SK-N-SH (cell line): ENCODE data around the gene SLC6A9. TPM values are rescaled to one million over a fixed set of nuclear protein-coding genes. Genes with fewer than 3 reads are reported as not detected.

Experiments used
- CTCF ChIA-PET: fragments of 300-600, 350-600 bp; formaldehyde crosslinking; extraction: SDS; loops from one replicate; lab custom pipeline; 2021; lab: Yijun Ruan, JAX
- POLR2A ChIA-PET: fragments of 350-600 bp; sonication (Branson Sonifier 250); formaldehyde crosslinking; extraction: SDS; loops from one replicate; lab custom pipeline; 2020; ENCODE audit warnings: antibody characterized with exemption, inconsistent platforms; lab: Yijun Ruan, JAX
- DNase-seq: peaks from one replicate; pipeline ENCODE4 v3.0.0; 2012
- H2AFZ ChIP-seq: fragments of 200-600 bp; sonication (generic); 2 replicates; pipeline ENCODE4 v1.8.1; 2016; ENCODE audit warnings: antibody characterized with exemption, mild to moderate bottlenecking, low read depth
- H3F3A ChIP-seq: fragments of 200-600 bp; sonication (generic); replicated peaks from 2 replicates; pipeline ENCODE3; 2016; ENCODE audit warnings: antibody characterized with exemption, mild to moderate bottlenecking; ENCODE audit not compliant: insufficient read depth
- H3K27ac ChIP-seq, 2 experiments: fragments of 200-500 bp in 1 of 2; fragments of 200-600 bp in 1 of 2; sonication (Bioruptor generic) in 1 of 2; sonication (generic), shearing (Covaris generic) in 1 of 2; 2 replicates each; pipeline versions ENCODE4 v1.5.1 to v1.6.1; 2014 to 2016; ENCODE audit warnings: low read depth in 2 of 2, inconsistent platforms in 1 of 2, low read length in 1 of 2, mild to moderate bottlenecking in 1 of 2, mixed read lengths in 1 of 2
- H3K27me3 ChIP-seq: fragments of 200-600 bp; sonication (generic), shearing (Covaris generic); 2 replicates; pipeline ENCODE4 v1.6.1; 2016; ENCODE audit warnings: mixed run types; ENCODE audit not compliant: insufficient read depth
- H3K36me3 ChIP-seq, 2 experiments: fragments of 200-500 bp in 1 of 2; fragments of 200-600 bp in 1 of 2; sonication (Bioruptor generic) in 1 of 2; sonication (generic) in 1 of 2; replicated peaks in 1 of 2; 2 replicates each; pipeline versions ENCODE3 to v1.5.1; 2014 to 2016; ENCODE audit warnings: low read length in 1 of 2, mild to moderate bottlenecking in 1 of 2; ENCODE audit not compliant: insufficient read depth in 2 of 2, control insufficient read depth in 1 of 2
- H3K4me1 ChIP-seq, 2 experiments: fragments of 200-500 bp in 1 of 2; fragments of 200-600 bp in 1 of 2; sonication (Bioruptor generic) in 1 of 2; sonication (generic), shearing (Covaris generic) in 1 of 2; 2 replicates each; pipeline versions ENCODE4 v1.5.1 to v1.6.1; 2014 to 2016; ENCODE audit warnings: low read depth in 1 of 2, low read length in 1 of 2, mixed run types in 1 of 2; ENCODE audit not compliant: insufficient read depth in 2 of 2, control insufficient read depth in 1 of 2
- H3K4me2 ChIP-seq: fragments of 200-600 bp; sonication (generic), shearing (Covaris generic); 2 replicates; pipeline ENCODE4 v1.6.1; 2017; ENCODE audit warnings: mixed run types
- H3K4me3 ChIP-seq, 2 experiments: fragments of 200-500 bp in 1 of 2; fragments of 200-600 bp in 1 of 2; sonication (Bioruptor generic) in 1 of 2; sonication (generic), shearing (Covaris generic) in 1 of 2; 2 replicates each; pipeline versions ENCODE4 v1.5.1 to v1.8.1; 2014 to 2016; ENCODE audit warnings: low read depth in 2 of 2, inconsistent platforms in 1 of 2, low read length in 1 of 2, mild to moderate bottlenecking in 1 of 2, mixed read lengths in 1 of 2, moderate library complexity in 1 of 2
- H3K79me2 ChIP-seq: fragments of 200-600 bp; sonication (generic); 2 replicates; pipeline ENCODE4 v1.8.1; 2017; ENCODE audit warnings: mild to moderate bottlenecking; ENCODE audit not compliant: insufficient read depth
- H3K9ac ChIP-seq: fragments of 200-600 bp; sonication (generic); 2 replicates; pipeline ENCODE4 v1.6.1; 2017; ENCODE audit warnings: mixed run types
- H3K9me2 ChIP-seq: fragments of 200-600 bp; sonication (generic); 2 replicates; pipeline ENCODE4 v1.6.1; 2017; ENCODE audit warnings: mixed run types
- H3K9me3 ChIP-seq: fragments of 200-600 bp; sonication (generic); 2 replicates; pipeline ENCODE4 v1.6.1; 2017; ENCODE audit warnings: mixed run types, mild to moderate bottlenecking, moderate library complexity
- H4K20me1 ChIP-seq: fragments of 200-600 bp; sonication (generic); 2 replicates; pipeline ENCODE4 v1.6.1; 2017; ENCODE audit warnings: mild to moderate bottlenecking, mixed run types; ENCODE audit not compliant: insufficient read depth
- EZH2phosphoT487 ChIP-seq: fragments of 200-600 bp; sonication (generic); IDR thresholded peaks from 2 replicates; pipeline ENCODE4 v1.6.1; 2017; ENCODE audit warnings: low read depth, mixed run types, mild to moderate bottlenecking, antibody characterized with exemption, moderate library complexity, borderline replicate concordance
- FOXM1 ChIP-seq: IDR thresholded peaks from 2 replicates; pipeline ENCODE4 v1.4.0; 2012; ENCODE audit warnings: low read depth, mild to moderate bottlenecking
- GATA2 ChIP-seq: sonication (generic); formaldehyde crosslinking; IDR thresholded peaks from 2 replicates; pipeline ENCODE4 v1.5.0; 2020; ENCODE audit warnings: mild to moderate bottlenecking, missing genetic modification reagents
- MXI1 ChIP-seq: IDR thresholded peaks from 2 replicates; pipeline ENCODE4 v1.6.1; 2012; ENCODE audit warnings: mild to moderate bottlenecking, low read depth, low read length, improper control_type of control experiment
- POLR2AphosphoS5 ChIP-seq: IDR thresholded peaks from 2 replicates; pipeline ENCODE4 v1.6.1; 2012; ENCODE audit warnings: low read depth, low read length
- RCOR1 ChIP-seq: fragments of 150-350 bp; IDR thresholded peaks from 2 replicates; pipeline ENCODE4 v1.6.1; 2017; ENCODE audit warnings: antibody characterized with exemption, low read length
- REST ChIP-seq: IDR thresholded peaks from 2 replicates; pipeline ENCODE4 v1.6.1; 2012; ENCODE audit warnings: mild to moderate bottlenecking, low read depth, low read length, moderate library complexity
- SIN3A ChIP-seq: IDR thresholded peaks from 2 replicates; pipeline ENCODE4 v1.6.1; 2012; ENCODE audit warnings: low read depth, mild to moderate bottlenecking, low read length, moderate library complexity, borderline replicate concordance
- SMC3 ChIP-seq: IDR thresholded peaks from 2 replicates; pipeline ENCODE4 v1.6.1; 2012; ENCODE audit warnings: low read depth, low read length, improper control_type of control experiment
- TAF1 ChIP-seq: IDR thresholded peaks from 2 replicates; pipeline ENCODE4 v1.6.1; 2012; ENCODE audit warnings: low read depth, mild to moderate bottlenecking, low read length, moderate library complexity, borderline replicate concordance
- TEAD4 ChIP-seq: IDR thresholded peaks from 2 replicates; pipeline ENCODE4 v1.4.0; 2012; ENCODE audit warnings: mild to moderate bottlenecking, borderline replicate concordance; ENCODE audit not compliant: insufficient read depth
- USF1 ChIP-seq: IDR thresholded peaks from 2 replicates; pipeline ENCODE4 v1.4.0; 2012; ENCODE audit warnings: low read depth, borderline replicate concordance
- USF2 ChIP-seq: fragments of 150-350 bp; IDR thresholded peaks from 2 replicates; pipeline ENCODE4 v1.6.1; 2017; ENCODE audit warnings: antibody characterized with exemption, low read length, low read depth, borderline replicate concordance
- ZBTB33 ChIP-seq: IDR thresholded peaks from 2 replicates; pipeline ENCODE4 v1.4.0; 2012; ENCODE audit warnings: low read depth, borderline replicate concordance
- WGBS: methylation state at CpG from one replicate; pipeline ENCODE4 v1.1.6; 2017; ENCODE audit warnings: low lambda C conversion rate; 5-methylcytosine and 5-hydroxymethylcytosine counted together
- polyA plus RNA-seq, 3 experiments: library from polyadenylated mRNA; depleted of rRNA; stranded (reverse); fragments of >200 nt; gene quantifications; 2 replicates each; pipeline ENCODE4 v1.2.3, GENCODE V29; 2012

The SLC6A9 gene
- polyA plus RNA-seq, 1 of the 3 experiments (the other 2 are of a cell fraction), result 3.9 TPM

GRCh38 chr1:44008259-44008658, 23.0 kb downstream of the SLC6A9 start:
- Histone ChIP-seq H3K9ac (no peak overlapping the region), H3K36me3 (no peaks in the 10 kb centered on the region), H4K20me1 (no peaks in the 10 kb centered on the region), H3K9me2 (no peaks in the 10 kb centered on the region), H3K27me3 (no peaks in the 10 kb centered on the region), H2AFZ (no peak overlapping the region), H3F3A (no peaks in the 10 kb centered on the region), H3K9me3 (no peaks in the 10 kb centered on the region), H3K79me2 (no peaks in the 10 kb centered on the region), H3K4me2 (no peak overlapping the region), H3K4me3 (no peak overlapping the region), H3K4me1 (peaks cover 5 to 6% of the 10 kb centered on the region in 2 experiments; a peak in 2 of 4 replicates), H3K27ac (no peak overlapping the region)
- DNase-seq, result no peak
- CTCF ChIA-PET, result interaction anchor here (0.7 kb wide), 1 partner anchor 39 kb away, joined by 3 read pairs; no protein-coding TSS in a partner anchor
- POLR2A ChIA-PET, result no interaction called here
- WGBS, result 92% methylated on average over 12 of the region's 12 CpGs
- TF ChIP-seq MXI1 (no peak), REST (no peak), GATA2 (CRISPR knock-in tag) (no peak), TAF1 (no peak), SIN3A (no peak), EZH2phosphoT487 (no peak), FOXM1 (no peak), USF2 (no peak), SMC3 (no peak), POLR2AphosphoS5 (no peak), RCOR1 (no peak), USF1 (no peak), TEAD4 (no peak), ZBTB33 (no peak)
